SKM-1 treated with dmso at 0.1 percent for 144 hours (cell line): ENCODE measurements around the gene DNAJA2.

ENCODE experiments used
- DNase-seq: peaks from one replicate; lab custom pipeline; 2025; ENCODE audit not compliant: unreplicated experiment; lab: John Stamatoyannopoulos, UW

The DNAJA2 gene

GRCh38 chr16:46929378-46930332 lies 43.8 kb downstream of the DNAJA2 start:
- DNase-seq, result peak; percentile 41

GRCh38 chr16:46928811-46929210 lies 44.7 kb downstream of the DNAJA2 start:
- no peak for DNase-seq

- no peak for DNase-seq
These were observed 46.2 kb downstream of the DNAJA2 start for GRCh38 chr16:46927273-46927672.

- DNase-seq, result no peak
These were observed 46.8 kb downstream of the DNAJA2 start for GRCh38 chr16:46926470-46927225.

- no peak for DNase-seq
These were observed 49.1 kb downstream of the DNAJA2 start for GRCh38 chr16:46924402-46924801.

GRCh38 chr16:46923513-46924295 lies 49.8 kb downstream of the DNAJA2 start:
- DNase-seq, result no peak

GRCh38 chr16:46922239-46922638 lies 51.2 kb downstream of the DNAJA2 start:
- DNase-seq, result no peak

- DNase-seq, result no peak
These were observed 52.9 kb downstream of the DNAJA2 start for GRCh38 chr16:46920402-46921068.

- no peak for DNase-seq
These were observed 54.3 kb downstream of the DNAJA2 start for GRCh38 chr16:46918905-46919792.

- DNase-seq, result no peak
These were observed 55.1 kb downstream of the DNAJA2 start for GRCh38 chr16:46918400-46918799.

- DNase-seq, result no peak
These were observed 56.5 kb downstream of the DNAJA2 start for GRCh38 chr16:46916980-46917379.

- DNase-seq, result no peak
These were observed 57.9 kb downstream of the DNAJA2 start for GRCh38 chr16:46915483-46916025.

- no peak for DNase-seq
These were observed 58.8 kb downstream of the DNAJA2 start for GRCh38 chr16:46914556-46915201.

- DNase-seq, result no peak
These were observed 61.8 kb downstream of the DNAJA2 start for GRCh38 chr16:46911650-46912049.

GRCh38 chr16:46911038-46911437 lies 62.4 kb downstream of the DNAJA2 start:
- DNase-seq, result no peak

- DNase-seq, result peak; percentile 39
These were observed 64.7 kb downstream of the DNAJA2 start for GRCh38 chr16:46908540-46909372.

- no peak for DNase-seq
These were observed 66.3 kb downstream of the DNAJA2 start for GRCh38 chr16:46907061-46907774.
